Osteocyte (in vitro differentiated cells): ENCODE results near the gene MFF. TPM values are rescaled to one million over a fixed set of nuclear protein-coding genes. Genes with fewer than 3 reads are reported as not detected.

Experiments used
- DNase-seq: peaks from one replicate; pipeline ENCODE4 v3.0.0; 2021; ENCODE audit warnings: mixed read lengths; ENCODE audit not compliant: unreplicated experiment; ENCODE audit errors: extremely low spot score
- H3K27ac Mint-ChIP-seq: one replicate; pipeline ENCODE4 v1.8.0; 2021; ENCODE audit warnings: mild to moderate bottlenecking, mixed read lengths; ENCODE audit not compliant: unreplicated experiment
- H3K27me3 Mint-ChIP-seq: one replicate; pipeline ENCODE4 v1.8.0; 2021; ENCODE audit warnings: mixed read lengths; ENCODE audit not compliant: unreplicated experiment
- H3K36me3 Mint-ChIP-seq: one replicate; pipeline ENCODE4 v1.8.0; 2021; ENCODE audit warnings: mixed read lengths; ENCODE audit not compliant: unreplicated experiment
- H3K4me1 Mint-ChIP-seq: one replicate; pipeline ENCODE4 v1.8.0; 2021; ENCODE audit warnings: mixed read lengths; ENCODE audit not compliant: unreplicated experiment
- H3K4me3 Mint-ChIP-seq: one replicate; pipeline ENCODE4 v1.8.0; 2021; ENCODE audit warnings: mild to moderate bottlenecking, moderate library complexity, mixed read lengths; ENCODE audit not compliant: unreplicated experiment
- H3K9me3 Mint-ChIP-seq: one replicate; pipeline ENCODE4 v1.8.0; 2021; ENCODE audit warnings: mixed read lengths; ENCODE audit not compliant: unreplicated experiment
- total RNA-seq: library from RNA; stranded (reverse); gene quantifications from 2 replicates; pipeline ENCODE4 v1.2.1, GENCODE V29; 2021
- TF ChIP-seq, protein P1 (sequence below): fragments of 200-600 bp; sonication (generic); IDR thresholded peaks from 2 replicates; pipeline ENCODE4 v1.5.0; 2021; ENCODE audit warnings: antibody characterized with exemption, mild to moderate bottlenecking, moderate library complexity

Gene MFF
- total RNA-seq, 1 donor from 2014 or later, result 83.4 TPM

DNA sequence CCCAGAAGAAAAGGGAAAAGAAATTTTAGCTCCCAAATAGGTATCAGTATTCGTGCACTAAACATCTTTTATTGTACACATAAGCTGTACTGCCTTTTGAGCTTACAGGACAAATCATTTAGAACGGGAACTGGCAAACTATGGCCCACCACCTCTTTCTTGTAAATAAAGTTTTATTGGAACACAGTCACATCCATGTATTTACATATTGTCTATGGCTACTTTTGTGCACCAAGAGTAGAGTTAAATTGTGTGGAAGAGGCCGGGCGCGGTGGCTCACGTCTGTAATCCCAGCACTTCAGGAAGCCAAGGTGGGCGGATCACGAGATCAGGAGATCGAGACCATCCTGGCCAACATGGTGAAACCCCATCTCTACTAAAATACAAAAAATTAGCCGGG, 48.3 kb downstream of the MFF start:
- DNase-seq, result no peak
- no peak overlapping the region for H3K27ac Mint-ChIP-seq
- TF ChIP-seq, protein P1, sequence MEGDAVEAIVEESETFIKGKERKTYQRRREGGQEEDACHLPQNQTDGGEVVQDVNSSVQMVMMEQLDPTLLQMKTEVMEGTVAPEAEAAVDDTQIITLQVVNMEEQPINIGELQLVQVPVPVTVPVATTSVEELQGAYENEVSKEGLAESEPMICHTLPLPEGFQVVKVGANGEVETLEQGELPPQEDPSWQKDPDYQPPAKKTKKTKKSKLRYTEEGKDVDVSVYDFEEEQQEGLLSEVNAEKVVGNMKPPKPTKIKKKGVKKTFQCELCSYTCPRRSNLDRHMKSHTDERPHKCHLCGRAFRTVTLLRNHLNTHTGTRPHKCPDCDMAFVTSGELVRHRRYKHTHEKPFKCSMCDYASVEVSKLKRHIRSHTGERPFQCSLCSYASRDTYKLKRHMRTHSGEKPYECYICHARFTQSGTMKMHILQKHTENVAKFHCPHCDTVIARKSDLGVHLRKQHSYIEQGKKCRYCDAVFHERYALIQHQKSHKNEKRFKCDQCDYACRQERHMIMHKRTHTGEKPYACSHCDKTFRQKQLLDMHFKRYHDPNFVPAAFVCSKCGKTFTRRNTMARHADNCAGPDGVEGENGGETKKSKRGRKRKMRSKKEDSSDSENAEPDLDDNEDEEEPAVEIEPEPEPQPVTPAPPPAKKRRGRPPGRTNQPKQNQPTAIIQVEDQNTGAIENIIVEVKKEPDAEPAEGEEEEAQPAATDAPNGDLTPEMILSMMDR, result no peak
- H3K4me1 Mint-ChIP-seq, result no peaks in the 10 kb centered on the region
- no peaks in the 10 kb centered on the region for H3K36me3 Mint-ChIP-seq
- H3K4me3 Mint-ChIP-seq, result no peak overlapping the region
- no peaks in the 10 kb centered on the region for H3K9me3 Mint-ChIP-seq
- peaks cover 4% of the 10 kb centered on the region for H3K27me3 Mint-ChIP-seq

DNA sequence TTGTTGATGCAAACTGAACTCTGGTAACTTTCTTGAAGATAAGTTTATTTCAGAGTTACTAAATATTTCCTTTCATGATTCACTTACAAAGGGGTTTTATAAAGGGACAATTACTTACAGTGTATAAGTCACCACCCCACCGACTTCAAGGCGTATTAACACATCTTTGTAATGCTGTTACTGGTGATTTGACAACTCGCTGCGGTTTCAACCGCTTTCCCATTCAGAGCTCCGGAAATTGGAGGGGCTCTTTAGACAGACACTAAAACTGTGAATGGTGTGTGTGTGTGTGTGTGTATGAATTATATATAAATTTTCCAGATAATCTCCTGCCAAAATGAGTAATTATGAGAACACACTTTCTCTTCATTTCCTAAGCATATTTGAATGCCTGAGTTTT, 49.1 kb downstream of the MFF start:
- no peaks in the 10 kb centered on the region for H3K9me3 Mint-ChIP-seq
- no peak overlapping the region for H3K27ac Mint-ChIP-seq
- no peaks in the 10 kb centered on the region for H3K36me3 Mint-ChIP-seq
- peaks cover 4% of the 10 kb centered on the region for H3K27me3 Mint-ChIP-seq
- H3K4me1 Mint-ChIP-seq, result no peaks in the 10 kb centered on the region
- DNase-seq, result no peak
- no peak overlapping the region for H3K4me3 Mint-ChIP-seq
- TF ChIP-seq, protein P1, result no peak

DNA sequence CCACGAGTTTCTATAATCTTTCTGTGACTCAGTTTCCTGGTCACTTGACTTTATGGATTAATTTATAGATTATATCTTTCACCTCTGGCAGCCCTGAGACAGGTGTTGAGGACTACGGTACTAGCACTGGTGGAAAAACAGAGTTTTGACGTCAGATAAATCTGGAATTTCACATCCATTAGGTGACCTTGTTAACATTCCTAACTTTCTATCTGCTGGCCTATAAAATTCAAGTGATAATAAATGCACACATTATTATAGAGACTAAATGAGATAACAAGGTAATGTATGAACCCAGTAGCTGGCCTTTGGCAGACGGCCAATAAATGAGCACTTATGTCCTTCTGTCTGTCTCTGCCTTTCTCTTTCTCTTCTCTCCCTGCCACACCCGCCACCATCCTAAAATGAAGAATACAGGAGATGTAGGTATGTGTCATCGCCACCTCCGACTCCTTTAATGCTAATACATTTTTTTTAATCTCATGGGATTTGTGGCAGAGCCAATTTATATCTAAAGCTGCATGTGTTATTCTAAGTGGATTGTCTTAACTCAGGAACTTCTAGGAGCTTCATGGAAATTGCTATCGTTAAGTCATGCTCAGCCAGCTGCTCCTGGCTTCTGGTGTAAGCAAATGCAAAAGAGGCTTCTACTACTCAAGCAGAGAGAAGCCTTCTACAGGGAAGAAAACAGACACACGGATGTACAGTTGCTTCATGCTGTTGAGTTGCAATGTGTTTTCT, 51.8 kb downstream of the MFF start:
- Mint-ChIP-seq H3K4me3 (no peak overlapping the region), H3K4me1 (no peaks in the 10 kb centered on the region), H3K9me3 (no peaks in the 10 kb centered on the region), H3K27me3 (peaks cover 8% of the 10 kb centered on the region), H3K36me3 (no peaks in the 10 kb centered on the region), H3K27ac (no peak overlapping the region)
- TF ChIP-seq, protein P1, result no peak
- DNase-seq, result no peak

DNA sequence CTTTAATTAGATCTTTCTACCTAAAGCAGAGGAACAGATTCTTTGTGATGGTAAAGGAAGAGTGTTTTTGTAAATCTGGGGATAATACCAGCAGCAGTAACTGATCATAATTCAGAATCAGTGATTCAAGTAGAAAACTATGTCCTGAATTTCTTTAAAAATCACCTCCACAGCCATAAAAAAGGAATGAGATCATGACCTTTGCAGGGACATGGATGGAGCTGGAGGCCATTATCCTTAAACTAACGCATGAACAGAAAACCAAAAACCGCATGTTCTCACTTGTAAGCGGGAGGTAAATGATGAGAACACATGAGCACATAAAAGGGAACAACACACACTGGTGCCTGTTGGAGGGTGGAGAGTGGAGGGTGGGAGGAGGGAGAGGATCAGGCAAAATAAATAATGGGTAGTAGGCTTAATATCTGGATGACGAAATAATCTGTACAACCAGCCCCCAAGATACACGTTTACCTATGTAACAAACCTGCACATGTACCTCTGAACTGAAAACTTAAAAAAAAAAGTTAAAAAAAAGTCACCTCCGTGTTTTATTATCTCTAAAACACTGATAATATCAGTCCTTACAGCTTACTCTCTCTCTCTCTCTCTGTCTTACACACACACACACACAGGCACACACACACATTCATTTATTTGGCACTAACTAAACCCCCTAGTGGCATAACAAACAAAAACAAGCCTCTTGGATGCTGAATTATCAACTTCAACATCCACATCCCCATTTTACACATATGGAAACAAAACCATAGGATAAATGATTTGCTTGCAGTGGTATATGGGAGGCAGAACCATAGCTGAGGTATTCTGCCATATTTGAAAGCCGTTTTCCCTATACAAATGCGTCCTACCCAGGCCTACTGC, 52.7 kb downstream of the MFF start:
- Mint-ChIP-seq H3K27ac (no peak overlapping the region), H3K36me3 (no peaks in the 10 kb centered on the region), H3K4me3 (no peak overlapping the region), H3K9me3 (no peaks in the 10 kb centered on the region), H3K27me3 (peaks cover 15% of the 10 kb centered on the region), H3K4me1 (no peaks in the 10 kb centered on the region)
- TF ChIP-seq, protein P1, result no peak
- DNase-seq, result no peak

DNA sequence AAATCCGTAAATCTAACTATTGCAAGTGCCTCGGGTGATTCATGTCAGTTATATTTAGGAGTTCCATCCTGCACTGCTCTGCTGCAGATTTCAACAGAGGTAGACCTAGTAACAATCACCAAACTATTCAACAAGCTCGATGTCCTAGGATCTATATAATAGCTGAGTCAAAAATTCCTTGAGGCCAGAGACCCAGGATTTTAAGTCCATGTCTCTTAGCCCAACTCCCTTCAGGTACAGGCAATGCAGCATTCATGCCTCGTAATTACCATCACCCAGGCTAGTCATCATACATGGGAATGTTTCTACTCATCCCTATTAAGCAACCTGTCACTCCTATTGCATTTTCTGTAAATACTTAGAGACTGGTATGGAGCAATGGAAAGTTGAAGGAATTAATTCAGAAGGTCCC, 53.3 kb downstream of the MFF start:
- no peak overlapping the region for H3K4me3 Mint-ChIP-seq
- H3K9me3 Mint-ChIP-seq, result no peaks in the 10 kb centered on the region
- TF ChIP-seq, protein P1, result no peak
- no peak overlapping the region for H3K27ac Mint-ChIP-seq
- peaks cover 17% of the 10 kb centered on the region for H3K27me3 Mint-ChIP-seq
- H3K36me3 Mint-ChIP-seq, result no peaks in the 10 kb centered on the region
- H3K4me1 Mint-ChIP-seq, result no peaks in the 10 kb centered on the region
- DNase-seq, result no peak
